ENCODE data around the gene ARHGAP24. TPM values are rescaled to one million over a fixed set of nuclear protein-coding genes. Genes with fewer than 3 reads are reported as not detected.

The ARHGAP24 gene
- polyA plus RNA-seq, 1 of the 3 experiments (the other 2 are of a cell fraction), result 1.4 TPM

DNA sequence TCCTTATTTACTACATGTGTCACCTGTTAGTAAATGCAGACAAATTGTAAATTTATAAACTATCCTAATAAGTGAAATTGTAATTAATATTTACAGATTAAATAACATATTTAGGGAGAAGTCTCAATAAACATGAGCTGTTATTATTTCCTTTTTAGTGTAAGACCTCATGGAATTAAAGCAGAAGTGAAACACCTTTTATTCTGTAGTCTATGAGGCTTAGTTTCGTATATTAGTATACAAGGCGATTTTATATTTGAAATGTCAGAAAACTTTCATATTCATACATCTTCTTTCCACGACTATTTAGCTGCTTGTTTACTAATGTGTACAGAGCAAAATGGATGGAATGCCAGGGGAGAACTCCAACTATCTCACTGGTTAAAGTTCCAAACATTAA, 414.4 kb downstream of the ARHGAP24 start:
- 56% methylated on average over 3 of the region's 3 CpGs for WGBS (ENCODE audit: low lambda C conversion rate)
- Histone ChIP-seq H3K4me1 (ENCODE audit: control insufficient read depth in 1 of 2, insufficient read depth in 2 of 2, low read depth in 1 of 2, low read length in 1 of 2) (no peaks in the 10 kb centered on the region), H3K4me2 (no peak overlapping the region), H3K36me3 (replicated peaks in 1 of 2; ENCODE audit: control insufficient read depth in 1 of 2, insufficient read depth in 2 of 2, low read length in 1 of 2) (no peaks in the 10 kb centered on the region), H3K9me2 (no peaks in the 10 kb centered on the region), H4K20me1 (ENCODE audit: insufficient read depth) (no peaks in the 10 kb centered on the region), H3K27ac (ENCODE audit: low read depth in 2 of 2, low read length in 1 of 2) (no peak overlapping the region), H2AFZ (ENCODE audit: low read depth) (no peak overlapping the region), H3F3A (replicated peaks; ENCODE audit: insufficient read depth) (no peaks in the 10 kb centered on the region), H3K79me2 (ENCODE audit: insufficient read depth) (no peaks in the 10 kb centered on the region), H3K27me3 (ENCODE audit: insufficient read depth) (no peaks in the 10 kb centered on the region), H3K9me3 (no peaks in the 10 kb centered on the region), H3K9ac (no peak overlapping the region), H3K4me3 (ENCODE audit: low read depth in 2 of 2, low read length in 1 of 2) (no peak overlapping the region)
- no peak for TF ChIP-seq FOXJ3 (CRISPR knock-in tag; IDR thresholded peaks at IDR 0.05)
- ChIA-PET POLR2A (no interaction called here), CTCF (no interaction called here)
- no peak for DNase-seq

GRCh38 chr4:85895755-85896154, 420.8 kb downstream of the ARHGAP24 start:
- no peak overlapping the region for H3K27ac ChIP-seq (ENCODE audit: low read depth in 2 of 2, low read length in 1 of 2)
- no peaks in the 10 kb centered on the region for H3K9me2 ChIP-seq
- DNase-seq, result no peak
- H3K4me1 ChIP-seq (ENCODE audit: control insufficient read depth in 1 of 2, insufficient read depth in 2 of 2, low read depth in 1 of 2, low read length in 1 of 2), result no peaks in the 10 kb centered on the region
- H3K79me2 ChIP-seq (ENCODE audit: insufficient read depth), result no peaks in the 10 kb centered on the region; the same call in 1 of the 2 replicates
- H2AFZ ChIP-seq (ENCODE audit: low read depth), result no peak overlapping the region
- H3K4me3 ChIP-seq (ENCODE audit: low read depth in 2 of 2, low read length in 1 of 2), result no peak overlapping the region
- TF ChIP-seq TCF12 (IDR thresholded peaks at IDR 0.05) (no peak), MXI1 (IDR thresholded peaks at IDR 0.05; ENCODE audit: low read depth, low read length) (no peak), JUND (IDR thresholded peaks at IDR 0.05) (no peak), ELF1 (IDR thresholded peaks at IDR 0.05) (no peak), RFX5 (IDR thresholded peaks at IDR 0.05; ENCODE audit: low read length) (no peak), FOSL2 (IDR thresholded peaks at IDR 0.05; ENCODE audit: borderline replicate concordance, low read depth) (no peak), RAD21 (IDR thresholded peaks at IDR 0.05; ENCODE audit: low read length) (no peak), ZBTB33 (IDR thresholded peaks at IDR 0.05; ENCODE audit: borderline replicate concordance, low read depth) (no peak), CHD2 (IDR thresholded peaks at IDR 0.05; ENCODE audit: low read length, partially characterized antibody) (no peak), RCOR1 (IDR thresholded peaks at IDR 0.05; ENCODE audit: low read length) (no peak), MEF2A (IDR thresholded peaks at IDR 0.05; ENCODE audit: borderline replicate concordance, low read depth) (no peak), NFIC (IDR thresholded peaks at IDR 0.05; ENCODE audit: borderline replicate concordance) (no peak), FOXJ3 (CRISPR knock-in tag; IDR thresholded peaks at IDR 0.05) (no peak), IRF3 (IDR thresholded peaks at IDR 0.05; ENCODE audit: low read depth, low read length) (no peak)
- TF ChIP-seq, protein P1, sequence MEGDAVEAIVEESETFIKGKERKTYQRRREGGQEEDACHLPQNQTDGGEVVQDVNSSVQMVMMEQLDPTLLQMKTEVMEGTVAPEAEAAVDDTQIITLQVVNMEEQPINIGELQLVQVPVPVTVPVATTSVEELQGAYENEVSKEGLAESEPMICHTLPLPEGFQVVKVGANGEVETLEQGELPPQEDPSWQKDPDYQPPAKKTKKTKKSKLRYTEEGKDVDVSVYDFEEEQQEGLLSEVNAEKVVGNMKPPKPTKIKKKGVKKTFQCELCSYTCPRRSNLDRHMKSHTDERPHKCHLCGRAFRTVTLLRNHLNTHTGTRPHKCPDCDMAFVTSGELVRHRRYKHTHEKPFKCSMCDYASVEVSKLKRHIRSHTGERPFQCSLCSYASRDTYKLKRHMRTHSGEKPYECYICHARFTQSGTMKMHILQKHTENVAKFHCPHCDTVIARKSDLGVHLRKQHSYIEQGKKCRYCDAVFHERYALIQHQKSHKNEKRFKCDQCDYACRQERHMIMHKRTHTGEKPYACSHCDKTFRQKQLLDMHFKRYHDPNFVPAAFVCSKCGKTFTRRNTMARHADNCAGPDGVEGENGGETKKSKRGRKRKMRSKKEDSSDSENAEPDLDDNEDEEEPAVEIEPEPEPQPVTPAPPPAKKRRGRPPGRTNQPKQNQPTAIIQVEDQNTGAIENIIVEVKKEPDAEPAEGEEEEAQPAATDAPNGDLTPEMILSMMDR (IDR thresholded peaks at IDR 0.05), result no peak
- TF ChIP-seq, protein P2, sequence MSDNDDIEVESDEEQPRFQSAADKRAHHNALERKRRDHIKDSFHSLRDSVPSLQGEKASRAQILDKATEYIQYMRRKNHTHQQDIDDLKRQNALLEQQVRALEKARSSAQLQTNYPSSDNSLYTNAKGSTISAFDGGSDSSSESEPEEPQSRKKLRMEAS (IDR thresholded peaks at IDR 0.05; ENCODE audit: low read depth), result no peak
- CTCF ChIA-PET, result no interaction called here
- no peaks in the 10 kb centered on the region for H3K27me3 ChIP-seq (ENCODE audit: insufficient read depth)
- WGBS (ENCODE audit: low lambda C conversion rate), result 69% methylated on average over 3 of the region's 3 CpGs
- no peaks in the 10 kb centered on the region for H3K9me3 ChIP-seq
- no peaks in the 10 kb centered on the region for H3K36me3 ChIP-seq (replicated peaks in 1 of 2; ENCODE audit: control insufficient read depth in 1 of 2, insufficient read depth in 2 of 2, low read length in 1 of 2)
- no peak overlapping the region for H3K9ac ChIP-seq
- H4K20me1 ChIP-seq (ENCODE audit: insufficient read depth), result no peaks in the 10 kb centered on the region
- POLR2A ChIA-PET, result no interaction called here
- H3K4me2 ChIP-seq, result no peak overlapping the region
- no peaks in the 10 kb centered on the region for H3F3A ChIP-seq (replicated peaks; ENCODE audit: insufficient read depth)

All from SK-N-SH (cell line).